Activated T-cell treated with anti-CD3 and anti-CD28 coated beads for 4 hours (primary cell): ENCODE data around the gene OGT.
"Not testable (repeated sequence)": the region's sequence is repeated elsewhere in the genome, so short reads cannot be mapped to it uniquely, and the experiment has no call there.

Experiments used
- DNase-seq: peaks from one replicate; pipeline ENCODE4 v3.0.0-alpha.2; 2020

Gene OGT

DNA sequence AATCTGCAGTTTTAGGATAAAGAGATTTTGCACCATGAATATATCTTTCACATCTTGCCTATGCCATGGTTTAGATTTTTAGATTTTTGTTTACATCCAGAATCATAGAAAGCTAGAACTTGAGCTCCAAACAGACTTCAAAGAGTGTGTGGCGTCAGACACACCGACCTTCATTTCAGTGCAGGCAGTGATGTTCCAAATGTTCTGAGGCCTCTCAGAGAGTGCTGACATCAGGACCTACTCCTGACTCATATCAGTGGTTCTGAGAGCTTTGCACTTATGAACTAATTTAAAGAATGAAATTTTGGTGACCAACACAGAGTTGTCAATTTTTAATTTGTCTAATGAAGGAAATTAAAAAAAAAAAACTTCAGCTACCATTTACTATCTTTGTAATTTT lies 67.1 kb downstream of the OGT start:
- no peak for DNase-seq

GRCh38 chrX:71603618-71604017 lies 70.7 kb downstream of the OGT start:
- no peak for DNase-seq

- no peak for DNase-seq
Observed at GRCh38 chrX:71604141-71604540, 71.2 kb downstream of the OGT start.

GRCh38 chrX:71604796-71605568 lies 72.1 kb downstream of the OGT start:
- no peak for DNase-seq

DNA sequence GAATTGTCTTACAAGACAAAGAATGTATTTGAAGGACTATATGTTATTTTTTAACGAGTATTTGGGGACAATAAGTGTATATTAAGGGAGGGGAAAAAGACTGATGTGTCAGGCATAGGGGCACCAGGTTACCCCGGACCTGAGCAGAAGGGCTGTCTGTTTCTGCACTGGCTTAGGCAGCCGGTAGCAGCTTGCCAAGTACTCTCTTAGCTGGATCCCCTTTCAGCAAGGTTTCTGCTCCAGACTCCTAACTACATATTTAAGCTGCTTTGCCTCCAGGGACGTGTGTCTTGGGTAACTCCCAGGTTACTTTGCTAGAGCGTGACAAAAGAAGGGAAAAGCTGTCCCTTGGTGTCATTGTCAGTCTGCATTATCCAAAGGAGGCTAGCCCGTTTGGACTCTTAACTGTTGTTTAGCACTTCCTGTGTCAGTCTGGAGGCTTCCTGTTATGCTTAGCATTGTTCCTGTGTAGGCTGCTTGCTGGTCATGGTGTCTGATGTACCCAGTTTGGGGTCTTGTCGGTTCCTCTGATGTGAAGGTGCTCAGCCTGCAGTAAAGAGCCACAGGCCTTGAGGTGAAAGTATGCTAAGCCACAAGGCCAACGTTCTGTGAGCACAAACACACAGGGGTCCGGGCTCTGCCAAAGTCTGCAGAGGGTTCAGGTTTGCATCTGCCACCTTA lies 73.8 kb downstream of the OGT start:
- DNase-seq, result no peak

- no peak for DNase-seq
Observed at GRCh38 chrX:71607488-71607887, 74.6 kb downstream of the OGT start.

DNA sequence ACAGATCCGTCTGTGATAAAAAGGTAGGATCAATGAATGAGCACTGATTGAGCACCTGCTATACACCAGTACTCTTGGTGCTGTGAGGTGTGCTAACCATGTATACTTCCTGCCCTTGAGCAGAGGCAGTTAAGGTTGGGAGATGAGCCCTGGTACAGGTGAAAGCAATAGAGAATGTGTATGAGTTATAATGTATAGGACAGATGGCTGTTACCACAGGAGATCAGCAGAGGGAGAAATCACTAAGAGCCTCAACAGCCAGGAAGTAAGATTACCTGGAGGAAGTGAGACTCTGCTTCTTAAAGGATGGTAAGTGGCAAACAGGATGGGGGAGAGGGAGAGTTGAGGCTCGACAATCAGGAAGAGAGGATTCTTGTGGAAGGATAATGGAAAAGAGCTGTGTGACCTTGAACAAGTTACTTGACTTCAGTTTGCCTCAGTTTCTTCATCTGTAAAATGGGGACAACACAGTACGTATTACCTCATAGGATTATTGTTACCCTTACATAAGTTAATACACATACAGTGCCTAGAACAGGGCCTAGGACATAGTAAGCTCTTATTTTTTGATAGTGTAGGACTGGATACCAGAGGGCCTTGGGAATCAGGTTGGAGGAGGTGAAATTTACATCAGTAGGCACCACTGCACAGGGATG lies 76.3 kb downstream of the OGT start:
- no peak for DNase-seq

GRCh38 chrX:71611736-71612135 lies 78.8 kb downstream of the OGT start:
- DNase-seq, result not testable (repeated sequence)

DNA sequence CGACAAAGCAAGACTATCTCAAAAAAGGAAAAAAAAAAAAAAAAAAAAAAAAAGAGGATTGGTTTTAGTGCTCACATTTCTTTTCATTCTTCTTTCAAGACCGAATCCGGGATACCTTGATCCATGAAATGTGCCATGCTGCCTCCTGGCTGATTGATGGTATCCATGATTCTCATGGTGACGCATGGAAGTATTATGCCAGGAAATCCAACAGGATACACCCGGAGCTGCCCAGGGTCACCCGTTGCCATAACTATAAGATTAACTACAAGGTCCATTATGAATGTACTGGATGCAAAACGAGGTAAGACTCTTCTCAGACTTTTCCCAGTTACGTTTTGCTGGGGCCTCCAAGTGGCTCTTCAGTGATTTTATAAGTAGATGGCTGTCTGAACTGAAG lies 79.4 kb downstream of the OGT start:
- no peak for DNase-seq

DNA sequence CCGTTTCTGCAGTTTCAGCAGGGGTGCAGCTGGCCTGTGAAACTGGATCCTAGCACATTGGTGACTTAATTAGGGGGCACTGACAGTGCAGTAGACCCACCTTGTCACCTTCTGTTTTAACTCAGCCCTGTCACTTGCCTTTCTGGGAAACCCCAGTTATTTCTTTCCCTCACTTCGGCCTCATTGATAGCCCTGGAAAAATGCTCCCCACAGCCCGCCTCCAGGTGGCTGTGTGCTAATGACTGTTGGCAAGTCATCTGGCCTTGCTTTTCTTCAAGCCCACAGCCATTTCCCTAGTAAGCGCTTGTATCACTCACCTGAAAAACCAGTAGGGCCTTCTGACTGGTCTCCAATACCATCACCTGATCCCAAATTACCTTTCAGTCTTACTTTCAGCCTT lies 82.2 kb downstream of the OGT start:
- DNase-seq, result no peak

GRCh38 chrX:71615954-71616353 lies 83.0 kb downstream of the OGT start:
- DNase-seq, result no peak

DNA sequence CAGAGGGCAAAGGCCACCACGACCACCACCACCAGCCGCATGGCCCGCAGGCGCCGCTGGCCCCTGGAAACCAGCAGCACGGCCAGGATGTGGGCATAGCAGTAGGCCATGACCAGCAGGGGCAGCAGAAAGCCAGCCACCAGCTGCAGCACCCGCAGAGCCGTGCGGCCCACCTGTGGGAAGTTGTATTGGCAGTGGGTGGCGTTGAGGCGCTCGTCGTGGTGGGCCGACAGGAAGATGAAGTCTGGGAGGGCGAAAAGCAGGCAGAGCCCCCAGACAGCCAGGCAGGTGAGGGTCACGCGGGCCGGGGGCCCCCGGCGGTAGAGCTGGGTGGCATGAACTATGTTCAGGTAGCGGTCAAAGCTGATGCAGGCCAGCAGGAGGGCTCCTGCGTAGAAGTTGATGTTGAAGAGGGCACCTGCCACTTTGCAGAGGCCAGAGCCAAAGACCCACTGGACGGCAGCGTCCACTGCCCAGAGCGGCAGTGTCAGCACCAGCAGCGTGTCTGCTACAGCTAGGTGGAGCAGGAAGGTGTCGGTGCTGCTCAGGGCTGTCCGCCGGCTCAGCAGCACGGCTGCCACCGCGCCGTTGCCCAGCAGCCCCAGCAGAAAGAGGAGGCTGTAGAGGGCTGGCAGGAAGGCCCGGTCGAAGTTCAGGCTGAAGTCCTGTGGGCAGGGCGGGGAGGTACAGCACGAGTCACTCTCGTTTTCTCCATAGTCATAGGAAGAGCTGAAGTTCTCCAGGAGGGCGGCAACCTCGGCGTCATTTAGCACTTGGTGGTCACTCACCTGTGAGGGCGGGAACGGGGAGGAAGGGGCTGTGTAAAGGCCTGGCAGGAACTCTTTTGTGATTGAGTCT lies 84.0 kb downstream of the OGT start:
- no peak for DNase-seq

DNA sequence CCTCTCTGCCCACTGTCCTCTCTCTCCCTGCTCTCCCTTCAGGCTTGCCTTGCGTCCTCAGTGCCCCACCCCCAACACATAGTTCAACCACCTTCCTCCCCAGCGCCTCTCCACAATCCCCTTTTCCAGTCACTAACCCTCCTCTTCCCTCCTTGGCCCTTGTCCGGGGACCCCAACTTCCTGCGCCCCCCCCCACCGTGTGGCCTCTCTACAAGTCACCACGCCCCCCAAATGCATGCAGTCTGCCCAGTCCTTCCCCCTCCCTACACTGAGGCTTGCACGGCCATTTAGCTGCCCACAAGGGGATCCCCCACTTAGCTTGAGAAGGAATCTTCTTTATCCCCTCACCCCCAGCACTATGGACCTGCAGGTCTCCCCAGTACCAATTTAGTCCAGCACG lies 84.8 kb downstream of the OGT start:
- no peak for DNase-seq

DNA sequence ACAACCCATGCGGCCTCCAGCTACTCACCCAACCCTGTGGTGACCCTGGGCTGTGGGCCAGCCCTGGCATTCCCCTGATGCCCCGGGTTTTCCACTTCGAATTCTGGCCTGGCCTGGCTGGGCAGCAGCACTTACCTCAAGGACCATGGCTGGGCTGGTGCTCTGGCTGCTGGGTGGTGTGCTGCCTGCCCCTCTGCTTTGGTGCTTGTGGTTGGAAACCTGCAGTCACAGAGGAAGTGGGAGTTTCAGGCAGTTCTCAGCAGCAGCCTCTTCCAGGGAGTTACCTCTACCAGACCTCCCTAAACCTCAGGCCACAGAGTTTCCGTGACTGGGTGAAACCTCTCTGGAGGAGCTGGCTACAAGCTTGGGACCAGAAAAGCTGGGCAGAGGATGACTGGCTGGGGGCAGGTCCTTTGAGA lies 85.4 kb downstream of the OGT start, which contains the start of gene CXCR3:
Gene CXCR3, minus strand, starts transcription at position 209 of the 419 bp plus-strand sequence. Its CDS starts 62 bp downstream, at position 147.
- peak; percentile 48 for DNase-seq

DNA sequence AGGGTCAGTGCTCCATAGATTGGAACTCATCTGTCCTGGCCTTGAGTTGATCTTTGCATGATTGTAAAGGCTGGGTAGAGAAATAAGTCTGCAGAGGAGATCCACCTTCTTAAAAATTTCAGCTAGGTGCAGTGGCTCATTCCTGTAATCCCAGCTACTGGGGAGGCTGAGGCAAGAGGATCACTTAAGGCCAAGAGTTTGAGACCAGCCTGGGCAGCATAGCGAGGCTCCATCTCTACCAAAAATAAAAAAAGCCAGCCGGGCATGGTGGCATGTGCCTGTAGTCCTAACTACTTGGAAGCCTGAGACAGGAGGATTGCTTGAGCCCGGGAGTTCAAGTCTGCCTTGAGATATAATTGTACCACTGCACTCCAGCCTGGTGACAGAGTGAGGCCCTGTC lies 85.9 kb downstream of the OGT start:
- DNase-seq, result no peak

DNA sequence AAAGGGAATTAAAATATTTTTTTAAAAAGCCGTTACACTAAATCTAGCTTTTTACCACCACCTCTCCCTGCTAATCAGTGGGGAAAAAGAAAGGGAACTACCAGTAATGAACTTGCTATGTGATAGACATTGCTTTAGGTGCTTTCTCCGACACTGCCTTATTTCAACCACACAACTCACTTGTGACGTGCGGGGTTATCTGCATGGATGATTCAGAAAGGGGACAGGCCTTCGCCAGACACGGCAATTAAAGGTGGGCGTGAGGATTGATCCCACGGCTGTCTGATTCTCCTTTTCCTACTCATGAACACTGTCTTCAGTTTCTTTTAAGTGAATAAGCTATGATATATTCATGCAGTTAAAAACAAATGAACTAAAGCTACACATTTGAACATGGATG lies 86.3 kb downstream of the OGT start:
- peak; percentile 57 for DNase-seq

DNA sequence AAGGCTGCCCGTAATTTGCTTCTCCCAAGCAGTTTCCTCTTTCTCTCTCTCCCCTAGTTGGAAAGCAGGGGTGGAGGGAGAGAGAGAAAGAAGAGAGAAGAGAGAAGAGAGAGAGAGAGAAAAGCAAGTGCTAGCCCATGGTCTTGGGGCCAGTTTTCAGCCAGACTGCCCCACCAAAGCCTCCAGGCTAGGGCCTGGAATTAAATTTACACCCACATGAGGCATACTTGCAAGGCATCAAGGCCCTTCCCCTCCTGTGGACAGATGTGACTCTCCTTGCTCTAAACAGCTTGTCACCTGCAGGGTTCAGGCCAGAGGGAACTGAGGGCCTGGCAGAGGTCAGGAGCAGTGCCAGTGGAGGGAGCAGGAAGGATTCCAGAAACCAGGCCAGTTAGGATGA lies 87.1 kb downstream of the OGT start:
- DNase-seq, result no peak

DNA sequence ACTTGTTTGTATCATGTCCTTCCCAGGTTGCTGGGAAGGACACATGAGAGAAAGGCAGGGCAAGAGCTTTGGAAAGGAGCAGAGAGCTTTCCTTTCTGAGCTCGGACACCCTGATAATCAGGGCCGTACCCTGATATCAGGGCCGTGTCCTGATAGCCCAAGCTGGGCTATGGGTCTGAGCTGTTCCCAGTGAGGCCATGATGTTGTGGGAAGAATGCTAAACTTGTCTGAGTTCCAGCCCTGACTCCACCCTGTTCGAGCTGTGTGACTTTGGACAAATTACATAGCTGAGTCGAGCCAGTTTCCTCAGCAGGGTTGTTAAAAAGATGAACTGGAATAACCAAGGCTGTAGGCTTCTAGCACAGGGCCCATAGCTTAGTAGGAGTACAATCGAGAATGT lies 88.7 kb downstream of the OGT start:
- DNase-seq, result no peak

- no peak for DNase-seq
Observed at GRCh38 chrX:71622032-71622575, 89.2 kb downstream of the OGT start.

- DNase-seq, result no peak
Observed at GRCh38 chrX:71622576-71623450, 89.9 kb downstream of the OGT start.

DNA sequence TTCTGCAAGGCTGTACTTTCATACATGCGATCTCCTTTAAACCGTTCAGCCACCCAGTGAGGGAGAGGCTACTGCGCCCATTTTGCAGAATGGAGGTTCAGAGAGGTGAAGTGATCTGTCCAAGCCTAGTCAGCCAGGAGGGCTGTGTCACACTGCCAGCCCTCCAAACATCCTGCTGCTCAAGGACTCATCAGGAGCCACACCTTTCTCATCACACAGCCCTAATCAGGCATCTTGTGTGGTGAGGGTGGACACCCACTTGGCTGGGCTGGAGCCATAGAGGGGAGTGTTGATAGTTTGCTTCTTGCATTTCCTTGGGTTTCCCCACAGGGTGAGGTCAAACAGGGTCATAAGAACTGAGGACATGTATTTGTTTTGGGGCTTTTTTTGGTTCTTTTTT lies 90.8 kb downstream of the OGT start:
- no peak for DNase-seq

DNA sequence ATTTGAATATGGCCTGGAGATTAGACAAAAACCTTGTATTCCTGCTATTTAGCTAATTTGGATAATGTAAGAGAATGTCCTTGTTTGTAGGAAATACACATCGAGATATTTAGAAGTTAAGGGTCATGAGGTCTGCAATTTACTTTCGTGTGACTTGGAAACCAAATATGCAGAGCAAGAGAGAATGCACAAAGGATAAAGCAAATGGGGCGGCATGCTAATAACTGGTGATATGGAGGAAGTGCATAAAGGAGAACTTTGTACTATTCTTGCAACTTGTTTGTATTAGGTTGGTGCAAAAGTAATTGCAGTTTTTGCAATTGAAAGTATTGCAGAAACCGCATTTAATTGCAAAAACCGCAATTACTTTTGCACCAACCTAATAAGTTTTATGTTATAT lies 92.6 kb downstream of the OGT start:
- no peak for DNase-seq
